Measurements from ENCODE around the gene WDR88.
"Not testable (repeated sequence)": the region's sequence is repeated elsewhere in the genome, so short reads cannot be mapped to it uniquely, and the experiment has no call there.

WDR88 gene

GRCh38 chr19:33216198-33216830 is 84.4 kb downstream of the WDR88 start:
- Mint-ChIP-seq H3K36me3 (ENCODE audit: insufficient read depth) (no peaks in the 10 kb centered on the region), H3K27me3 (peaks cover 25% of the 10 kb centered on the region), H3K4me3 (no peak overlapping the region), H3K4me1 (no peaks in the 10 kb centered on the region), H3K27ac (ENCODE audit: low read depth) (no peak overlapping the region), H3K9me3 (no peaks in the 10 kb centered on the region)
- ATAC-seq (replicated peaks; ENCODE audit: extremely low read depth, poor library complexity, severe bottlenecking) (no peak), DNase-seq (ENCODE audit: low spot score in 2 of 2) (no peak)

- H3K9me3 Mint-ChIP-seq, result no peaks in the 10 kb centered on the region
- ATAC-seq (replicated peaks; ENCODE audit: extremely low read depth, poor library complexity, severe bottlenecking), result no peak
- no peaks in the 10 kb centered on the region for H3K36me3 Mint-ChIP-seq (ENCODE audit: insufficient read depth)
- H3K4me3 Mint-ChIP-seq, result no peak overlapping the region
- no peak for DNase-seq (ENCODE audit: low spot score in 2 of 2)
- peaks cover 38% of the 10 kb centered on the region for H3K27me3 Mint-ChIP-seq
- no peaks in the 10 kb centered on the region for H3K4me1 Mint-ChIP-seq
- no peak overlapping the region for H3K27ac Mint-ChIP-seq (ENCODE audit: low read depth)
These were observed 86.0 kb downstream of the WDR88 start for GRCh38 chr19:33217881-33218280.

GRCh38 chr19:33219261-33219815 is 87.4 kb downstream of the WDR88 start:
- DNase-seq (ENCODE audit: low spot score in 2 of 2) (no peak), ATAC-seq (replicated peaks; ENCODE audit: extremely low read depth, poor library complexity, severe bottlenecking) (no peak)
- Mint-ChIP-seq H3K4me3 (no peak overlapping the region), H3K27me3 (peaks cover 45% of the 10 kb centered on the region), H3K27ac (ENCODE audit: low read depth) (no peak overlapping the region), H3K9me3 (no peaks in the 10 kb centered on the region), H3K36me3 (ENCODE audit: insufficient read depth) (peaks cover 2% of the 10 kb centered on the region), H3K4me1 (no peaks in the 10 kb centered on the region)

GRCh38 chr19:33220115-33220514 is 88.2 kb downstream of the WDR88 start:
- H3K27ac Mint-ChIP-seq (ENCODE audit: low read depth), result no peak overlapping the region
- H3K36me3 Mint-ChIP-seq (ENCODE audit: insufficient read depth), result peaks cover 2% of the 10 kb centered on the region
- no peaks in the 10 kb centered on the region for H3K4me1 Mint-ChIP-seq
- H3K4me3 Mint-ChIP-seq, result no peak overlapping the region
- H3K27me3 Mint-ChIP-seq, result peaks cover 50% of the 10 kb centered on the region
- no peak for DNase-seq (ENCODE audit: low spot score in 2 of 2)
- no peaks in the 10 kb centered on the region for H3K9me3 Mint-ChIP-seq
- no peak for ATAC-seq (replicated peaks; ENCODE audit: extremely low read depth, poor library complexity, severe bottlenecking)

GRCh38 chr19:33220735-33221134 is 88.8 kb downstream of the WDR88 start:
- H3K27ac Mint-ChIP-seq (ENCODE audit: low read depth), result no peak overlapping the region
- ATAC-seq (replicated peaks; ENCODE audit: extremely low read depth, poor library complexity, severe bottlenecking), result no peak
- DNase-seq (ENCODE audit: low spot score in 2 of 2), result no peak

GRCh38 chr19:33221638-33222037 is 89.7 kb downstream of the WDR88 start:
- H3K4me3 Mint-ChIP-seq, result no peak overlapping the region
- peaks cover 64% of the 10 kb centered on the region for H3K27me3 Mint-ChIP-seq
- no peak for ATAC-seq (replicated peaks; ENCODE audit: extremely low read depth, poor library complexity, severe bottlenecking)
- H3K4me1 Mint-ChIP-seq, result peaks cover 10% of the 10 kb centered on the region
- no peaks in the 10 kb centered on the region for H3K9me3 Mint-ChIP-seq
- H3K27ac Mint-ChIP-seq (ENCODE audit: low read depth), result no peak overlapping the region
- H3K36me3 Mint-ChIP-seq (ENCODE audit: insufficient read depth), result peaks cover 2% of the 10 kb centered on the region
- DNase-seq (ENCODE audit: low spot score in 2 of 2), result no peak

More at GRCh38 chr19:33220735-33221134, 88.8 kb downstream of the WDR88 start:
- Mint-ChIP-seq H3K36me3 (ENCODE audit: insufficient read depth) (peaks cover 2% of the 10 kb centered on the region), H3K27me3 (peaks cover 55% of the 10 kb centered on the region), H3K9me3 (no peaks in the 10 kb centered on the region), H3K4me1 (peaks cover under 1% of the 10 kb centered on the region), H3K4me3 (no peak overlapping the region)

GRCh38 chr19:33222255-33222654 is 90.3 kb downstream of the WDR88 start:
- H3K36me3 Mint-ChIP-seq (ENCODE audit: insufficient read depth); H3K9me3 Mint-ChIP-seq; DNase-seq (ENCODE audit: low spot score in 2 of 2); H3K4me3 Mint-ChIP-seq; ATAC-seq (replicated peaks; ENCODE audit: extremely low read depth, poor library complexity, severe bottlenecking); H3K27ac Mint-ChIP-seq (ENCODE audit: low read depth): not testable (repeated sequence)
- peaks cover 10% of the 10 kb centered on the region for H3K4me1 Mint-ChIP-seq
- peaks cover 70% of the 10 kb centered on the region for H3K27me3 Mint-ChIP-seq

- H3K36me3 Mint-ChIP-seq (ENCODE audit: insufficient read depth), result peaks cover 2% of the 10 kb centered on the region
- no peak overlapping the region for H3K27ac Mint-ChIP-seq (ENCODE audit: low read depth)
- ATAC-seq (replicated peaks; ENCODE audit: extremely low read depth, poor library complexity, severe bottlenecking) (no peak), DNase-seq (ENCODE audit: low spot score in 2 of 2) (no peak)
- peaks cover 12% of the 10 kb centered on the region for H3K9me3 Mint-ChIP-seq
- H3K27me3 Mint-ChIP-seq, result peaks cover 87% of the 10 kb centered on the region
- H3K4me3 Mint-ChIP-seq, result no peak overlapping the region
- H3K4me1 Mint-ChIP-seq, result peaks cover 10% of the 10 kb centered on the region
These were observed 93.0 kb downstream of the WDR88 start for GRCh38 chr19:33224694-33225457.

Measured in central memory CD8-positive, alpha-beta T cell (primary cell).